ENCODE measurements around the gene ZNF524.

The ZNF524 gene

GRCh38 chr19:55553217-55554182 lies 46.6 kb upstream of the ZNF524 start:
- Histone ChIP-seq H4K20me1 (ENCODE audit: insufficient read depth) (no peaks in the 10 kb centered on the region), H3K4me2 (no peak overlapping the region), H3K79me2 (ENCODE audit: insufficient read depth, low read depth) (no peaks in the 10 kb centered on the region), H3K4me3 (IDR thresholded peaks at IDR 0.05; ENCODE audit: insufficient read depth, low read depth, low read length) (no peak overlapping the region), H3K27ac (no peak overlapping the region), H3K27me3 (ENCODE audit: insufficient read depth, low read depth) (peaks cover 86% of the 10 kb centered on the region), H3K9ac (no peak overlapping the region), H2AFZ (ENCODE audit: low read depth) (no peak overlapping the region), H3K36me3 (ENCODE audit: insufficient read depth) (no peaks in the 10 kb centered on the region), H3K4me1 (ENCODE audit: low read depth, poor library complexity, severe bottlenecking) (peaks cover 4% of the 10 kb centered on the region)
- TF ChIP-seq, protein P1, sequence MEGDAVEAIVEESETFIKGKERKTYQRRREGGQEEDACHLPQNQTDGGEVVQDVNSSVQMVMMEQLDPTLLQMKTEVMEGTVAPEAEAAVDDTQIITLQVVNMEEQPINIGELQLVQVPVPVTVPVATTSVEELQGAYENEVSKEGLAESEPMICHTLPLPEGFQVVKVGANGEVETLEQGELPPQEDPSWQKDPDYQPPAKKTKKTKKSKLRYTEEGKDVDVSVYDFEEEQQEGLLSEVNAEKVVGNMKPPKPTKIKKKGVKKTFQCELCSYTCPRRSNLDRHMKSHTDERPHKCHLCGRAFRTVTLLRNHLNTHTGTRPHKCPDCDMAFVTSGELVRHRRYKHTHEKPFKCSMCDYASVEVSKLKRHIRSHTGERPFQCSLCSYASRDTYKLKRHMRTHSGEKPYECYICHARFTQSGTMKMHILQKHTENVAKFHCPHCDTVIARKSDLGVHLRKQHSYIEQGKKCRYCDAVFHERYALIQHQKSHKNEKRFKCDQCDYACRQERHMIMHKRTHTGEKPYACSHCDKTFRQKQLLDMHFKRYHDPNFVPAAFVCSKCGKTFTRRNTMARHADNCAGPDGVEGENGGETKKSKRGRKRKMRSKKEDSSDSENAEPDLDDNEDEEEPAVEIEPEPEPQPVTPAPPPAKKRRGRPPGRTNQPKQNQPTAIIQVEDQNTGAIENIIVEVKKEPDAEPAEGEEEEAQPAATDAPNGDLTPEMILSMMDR (conservative IDR thresholded peaks at IDR 0.05; ENCODE audit: low read depth, low read length): no peak

DNA sequence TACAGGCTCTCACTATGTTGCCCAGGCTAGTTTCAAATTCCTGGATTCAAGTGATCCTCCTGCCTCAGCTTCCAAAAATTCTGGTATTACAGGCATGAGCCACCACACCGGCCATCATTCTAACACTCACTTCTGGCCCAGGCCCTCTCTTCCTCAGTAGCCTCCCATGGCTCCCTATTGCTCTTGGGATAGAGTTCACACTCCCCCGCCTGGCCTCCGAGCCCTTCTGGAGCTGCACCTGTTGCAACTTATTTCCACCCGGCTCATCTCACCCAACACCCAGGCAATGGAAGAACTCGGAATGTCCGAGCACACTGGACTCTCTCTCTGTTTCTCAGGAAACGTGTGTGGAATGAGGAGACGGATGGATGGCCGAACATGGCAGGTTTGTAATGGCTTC lies 45.8 kb upstream of the ZNF524 start:
- TF ChIP-seq, protein P1 (conservative IDR thresholded peaks at IDR 0.05; ENCODE audit: low read depth, low read length): no peak
- H3K36me3 ChIP-seq (ENCODE audit: insufficient read depth): no peaks in the 10 kb centered on the region
- H3K27ac ChIP-seq: no peak overlapping the region
- peaks cover 4% of the 10 kb centered on the region for H3K4me1 ChIP-seq (ENCODE audit: low read depth, poor library complexity, severe bottlenecking)
- no peak overlapping the region for H3K4me2 ChIP-seq
- no peaks in the 10 kb centered on the region for H3K79me2 ChIP-seq (ENCODE audit: insufficient read depth, low read depth)
- no peak overlapping the region for H2AFZ ChIP-seq (ENCODE audit: low read depth)
- peaks cover 84% of the 10 kb centered on the region for H3K27me3 ChIP-seq (ENCODE audit: insufficient read depth, low read depth)
- H4K20me1 ChIP-seq (ENCODE audit: insufficient read depth): no peaks in the 10 kb centered on the region
- H3K9ac ChIP-seq: no peak overlapping the region
- no peak overlapping the region for H3K4me3 ChIP-seq (IDR thresholded peaks at IDR 0.05; ENCODE audit: insufficient read depth, low read depth, low read length)

DNA sequence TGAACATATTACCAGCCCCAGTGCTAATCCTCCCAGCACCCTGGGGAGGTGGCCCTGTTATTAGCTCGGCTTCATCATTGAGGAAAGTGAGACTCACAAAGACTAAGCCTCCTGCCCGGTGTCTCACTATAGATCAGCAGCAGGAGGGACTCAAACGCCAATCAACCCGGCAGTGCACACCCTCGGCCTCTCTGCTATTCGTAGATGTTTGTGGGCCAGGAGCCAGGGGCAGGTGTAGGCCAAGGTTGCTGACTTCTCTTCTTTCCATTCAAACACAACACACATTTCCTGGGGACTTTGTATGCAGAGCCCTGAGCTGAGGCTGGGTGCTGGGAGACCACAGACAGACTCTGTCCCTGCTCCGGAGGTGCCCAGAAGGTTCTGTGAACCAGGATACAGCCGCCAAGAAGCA lies 45.3 kb upstream of the ZNF524 start:
- no peak overlapping the region for H3K4me3 ChIP-seq (IDR thresholded peaks at IDR 0.05; ENCODE audit: insufficient read depth, low read depth, low read length)
- no peak overlapping the region for H3K9ac ChIP-seq
- H4K20me1 ChIP-seq (ENCODE audit: insufficient read depth): no peaks in the 10 kb centered on the region
- no peak overlapping the region for H3K27ac ChIP-seq
- TF ChIP-seq, protein P1 (conservative IDR thresholded peaks at IDR 0.05; ENCODE audit: low read depth, low read length): no peak
- H3K27me3 ChIP-seq (ENCODE audit: insufficient read depth, low read depth): peaks cover 84% of the 10 kb centered on the region
- no peaks in the 10 kb centered on the region for H3K79me2 ChIP-seq (ENCODE audit: insufficient read depth, low read depth)
- peaks cover 4% of the 10 kb centered on the region for H3K4me1 ChIP-seq (ENCODE audit: low read depth, poor library complexity, severe bottlenecking)
- no peaks in the 10 kb centered on the region for H3K36me3 ChIP-seq (ENCODE audit: insufficient read depth)
- no peak overlapping the region for H2AFZ ChIP-seq (ENCODE audit: low read depth)
- no peak overlapping the region for H3K4me2 ChIP-seq

- Histone ChIP-seq H3K4me2 (no peak overlapping the region), H3K27me3 (ENCODE audit: insufficient read depth, low read depth) (peaks cover 74% of the 10 kb centered on the region), H3K36me3 (ENCODE audit: insufficient read depth) (no peaks in the 10 kb centered on the region), H3K4me1 (ENCODE audit: low read depth, poor library complexity, severe bottlenecking) (no peaks in the 10 kb centered on the region), H2AFZ (ENCODE audit: low read depth) (no peak overlapping the region), H3K4me3 (IDR thresholded peaks at IDR 0.05; ENCODE audit: insufficient read depth, low read depth, low read length) (no peak overlapping the region), H3K79me2 (ENCODE audit: insufficient read depth, low read depth) (no peaks in the 10 kb centered on the region), H3K27ac (no peak overlapping the region), H3K9ac (no peak overlapping the region), H4K20me1 (ENCODE audit: insufficient read depth) (no peaks in the 10 kb centered on the region)
- TF ChIP-seq, protein P1 (conservative IDR thresholded peaks at IDR 0.05; ENCODE audit: low read depth, low read length): no peak
These were observed 40.4 kb upstream of the ZNF524 start for GRCh38 chr19:55559684-55560083.

Measured in KMS-11 (cell line).